Spinal cord (tissue), 10 donors: ENCODE data around the gene NFIB. TPM values are rescaled to one million over a fixed set of nuclear protein-coding genes. Genes with fewer than 3 reads are reported as not detected.
A peak's percentile ranks its signal among the peaks of the same experiment; 100 is the strongest.

Source experiments
- DNase-seq, 6 donors: peaks; one replicate each; pipeline versions ENCODE4 v3.0.0 to v3.0.0-alpha.2; 2013 to 2015; ENCODE audit warnings: low spot score in 6 of 6, low read depth in 4 of 6
- H3K27ac ChIP-seq: one replicate; pipeline ENCODE4 v1.5.1; 2013; ENCODE audit warnings: low read depth, low read length, control low read depth
- H3K27me3 ChIP-seq: one replicate; pipeline ENCODE4 v1.6.1; 2013; ENCODE audit warnings: low read length; ENCODE audit not compliant: control insufficient read depth, insufficient read depth
- H3K36me3 ChIP-seq: one replicate; pipeline ENCODE4 v1.6.1; 2013; ENCODE audit warnings: low read length; ENCODE audit not compliant: control insufficient read depth, insufficient read depth
- H3K4me1 ChIP-seq: one replicate; pipeline ENCODE4 v1.6.1; 2013; ENCODE audit warnings: low read length; ENCODE audit not compliant: control insufficient read depth, insufficient read depth
- H3K4me3 ChIP-seq: one replicate; pipeline ENCODE4 v1.5.1; 2013; ENCODE audit warnings: low read depth, low read length, control low read depth
- H3K9me3 ChIP-seq: one replicate; pipeline ENCODE4 v1.6.1; 2013; ENCODE audit warnings: low read length; ENCODE audit not compliant: control insufficient read depth, insufficient read depth
- WGBS: methylation state at CpG from one replicate; pipeline ENCODE4 v1.1.5; 2013; ENCODE audit warnings: missing lambda C conversion rate; ENCODE audit not compliant: insufficient coverage; 5-methylcytosine and 5-hydroxymethylcytosine counted together
- polyA plus RNA-seq, 2 donors: library from polyadenylated mRNA; unstranded; fragments of 120-200 nt; gene quantifications; one replicate each; pipeline ENCODE4 v1.2.1, GENCODE V29; 2013; ENCODE audit not compliant: insufficient read length in 2 of 2
- total RNA-seq, 2 donors: library from RNA; depleted of rRNA in 1 of 2; stranded (reverse); fragments of 120-200 nt in 1 of 2; fragments of >200 nt in 1 of 2; gene quantifications; one replicate each; pipeline versions ENCODE4 v1.2.3 to v1.2.4, GENCODE V29; 2013 to 2014
- donor health status: healthy.

The NFIB gene
- total and polyA plus RNA-seq, 4 donors = 56.4 to 97.5 (median 90.0) TPM

GRCh38 chr9:14310311-14310710 lies 3.6 kb downstream of the NFIB start:
- no peaks in the 10 kb centered on the region for H3K36me3 ChIP-seq
- peak overlapping the region; percentile 93 for H3K4me3 ChIP-seq
- H3K27ac ChIP-seq = peak overlapping the region; percentile 97
- DNase-seq = peak in 3 of 6 donors; percentile 33 to 58 (median 53)
- 17% methylated on average over 1 of the region's 2 CpGs for WGBS
- no peaks in the 10 kb centered on the region for H3K9me3 ChIP-seq
- H3K4me1 ChIP-seq = no peaks in the 10 kb centered on the region
- peaks cover 7% of the 10 kb centered on the region for H3K27me3 ChIP-seq

- peak overlapping the region; percentile 97 for H3K27ac ChIP-seq
- peak overlapping the region; percentile 93 for H3K4me3 ChIP-seq
Measured at GRCh38 chr9:14309403-14309802, 4.5 kb downstream of the NFIB start.

GRCh38 chr9:14308853-14309145 lies 5.1 kb downstream of the NFIB start:
- Histone ChIP-seq H3K27me3 (peaks cover 7% of the 10 kb centered on the region), H3K27ac (peak overlapping the region; percentile 97), H3K9me3 (no peaks in the 10 kb centered on the region), H3K4me3 (peak overlapping the region; percentile 93), H3K4me1 (no peaks in the 10 kb centered on the region), H3K36me3 (no peaks in the 10 kb centered on the region)
- peak in 2 of 6 donors; percentile 59 for DNase-seq
- 50% methylated on average over 3 of the region's 6 CpGs for WGBS

More at GRCh38 chr9:14309403-14309802, 4.5 kb downstream of the NFIB start:
- peak in 3 of 6 donors; percentile 59 to 89 (median 88) for DNase-seq
- 23% methylated on average over 2 of the region's 2 CpGs for WGBS
- H3K9me3 ChIP-seq = no peaks in the 10 kb centered on the region
- H3K4me1 ChIP-seq = no peaks in the 10 kb centered on the region
- no peaks in the 10 kb centered on the region for H3K36me3 ChIP-seq
- H3K27me3 ChIP-seq = peaks cover 7% of the 10 kb centered on the region

- peak overlapping the region; percentile 93 for H3K4me3 ChIP-seq
- peak overlapping the region; percentile 97 for H3K27ac ChIP-seq
- H3K9me3 ChIP-seq = no peaks in the 10 kb centered on the region
- H3K36me3 ChIP-seq = no peaks in the 10 kb centered on the region
- WGBS = 22% methylated on average over 4 of the region's 9 CpGs
- peak in 3 of 6 donors; percentile 76 to 93 (median 90) for DNase-seq
- H3K27me3 ChIP-seq = peaks cover 4% of the 10 kb centered on the region
- no peaks in the 10 kb centered on the region for H3K4me1 ChIP-seq
Measured at GRCh38 chr9:14307989-14308852, 5.7 kb downstream of the NFIB start.

GRCh38 chr9:14306672-14307660 lies 7.0 kb downstream of the NFIB start:
- H3K27me3 ChIP-seq = no peaks in the 10 kb centered on the region
- DNase-seq = peak in 3 of 6 donors; percentile 58 to 87 (median 80)
- peak overlapping the region; percentile 97 for H3K27ac ChIP-seq
- peak overlapping the region; percentile 93 for H3K4me3 ChIP-seq
- H3K4me1 ChIP-seq = peaks cover 3% of the 10 kb centered on the region
- no peaks in the 10 kb centered on the region for H3K9me3 ChIP-seq
- WGBS = 34% methylated on average over 11 of the region's 26 CpGs
- H3K36me3 ChIP-seq = no peaks in the 10 kb centered on the region

- WGBS = no CpG with 5 or more reads among the region's 6 CpGs
Measured at GRCh38 chr9:14306188-14306587, 7.8 kb downstream of the NFIB start.

GRCh38 chr9:14304259-14304658 lies 9.7 kb downstream of the NFIB start:
- Histone ChIP-seq H3K4me3 (peak overlapping the region; percentile 10), H3K9me3 (no peaks in the 10 kb centered on the region)

More at GRCh38 chr9:14306188-14306587, 7.8 kb downstream of the NFIB start:
- Histone ChIP-seq H3K4me1 (peaks cover 3% of the 10 kb centered on the region), H3K27ac (peak overlapping the region; percentile 72), H3K4me3 (peak overlapping the region; percentile 93), H3K27me3 (no peaks in the 10 kb centered on the region), H3K9me3 (no peaks in the 10 kb centered on the region), H3K36me3 (no peaks in the 10 kb centered on the region)
- peak in 1 of 6 donors; percentile 36 for DNase-seq

GRCh38 chr9:14303521-14303920 lies 10.4 kb downstream of the NFIB start:
- Histone ChIP-seq H3K4me1 (peaks cover 6% of the 10 kb centered on the region), H3K36me3 (no peaks in the 10 kb centered on the region), H3K4me3 (no peak overlapping the region), H3K27me3 (no peaks in the 10 kb centered on the region), H3K27ac (peak overlapping the region; percentile 72), H3K9me3 (no peaks in the 10 kb centered on the region)
- DNase-seq = peak in 5 of 6 donors; percentile 82 to 98 (median 89)
- 31% methylated on average over 4 of the region's 9 CpGs for WGBS

More at GRCh38 chr9:14304259-14304658, 9.7 kb downstream of the NFIB start:
- peak overlapping the region; percentile 72 for H3K27ac ChIP-seq
- peaks cover 3% of the 10 kb centered on the region for H3K4me1 ChIP-seq
- no CpG with 5 or more reads among the region's 3 CpGs for WGBS
- no peaks in the 10 kb centered on the region for H3K36me3 ChIP-seq
- no peaks in the 10 kb centered on the region for H3K27me3 ChIP-seq
- peak in 3 of 6 donors; percentile 60 to 96 (median 92) for DNase-seq

- Histone ChIP-seq H3K36me3 (no peaks in the 10 kb centered on the region), H3K9me3 (no peaks in the 10 kb centered on the region), H3K4me3 (peak overlapping the region; percentile 16), H3K27me3 (no peaks in the 10 kb centered on the region), H3K27ac (peak overlapping the region; percentile 72), H3K4me1 (peaks cover 6% of the 10 kb centered on the region)
- WGBS = no CpG with 5 or more reads among the region's 2 CpGs
- DNase-seq = peak in 2 of 6 donors; percentile 49 to 75
Measured at GRCh38 chr9:14303100-14303499, 10.8 kb downstream of the NFIB start.
